Measurements from ENCODE around the gene ANKRD35.

- no peak for TF ChIP-seq GATA3 (IDR thresholded peaks at IDR 0.05; ENCODE audit: low read depth, low read length)
- TF ChIP-seq GATA2 (IDR thresholded peaks at IDR 0.05; ENCODE audit: low read depth, low read length), result no peak
Measured at GRCh38 chr1:145846201-145846612, 39.5 kb downstream of the ANKRD35 start.

Measured in SH-SY5Y (cell line).